K562 (cell line): ENCODE measurements around the gene OST4. TPM values are rescaled to one million over a fixed set of nuclear protein-coding genes. Genes with fewer than 3 reads are reported as not detected.

Experiments used
- AFF4 ChIP-seq: sonication (generic); formaldehyde crosslinking; IDR thresholded peaks from 2 replicates; pipeline ENCODE4 v1.8.0; 2023; ENCODE audit warnings: mild to moderate bottlenecking, missing genetic modification reagents
- DMBX1 ChIP-seq: fragments of 250-450 bp; sonication (Bioruptor Pico); IDR thresholded peaks from 2 replicates; pipeline ENCODE4 v1.8.0; 2022; ENCODE audit warnings: inconsistent platforms, mild to moderate bottlenecking, moderate library complexity, borderline replicate concordance
- E2F1 ChIP-seq: sonication (generic); formaldehyde crosslinking; IDR thresholded peaks from 2 replicates; pipeline ENCODE4 v1.8.1; 2023; ENCODE audit warnings: mild to moderate bottlenecking, missing genetic modification reagents, moderate library complexity
- FOXO4 ChIP-seq: fragments of 450-650 bp; formaldehyde crosslinking; IDR thresholded peaks from 2 replicates; pipeline ENCODE4 v1.4.0; 2020; ENCODE audit warnings: mild to moderate bottlenecking, moderate library complexity
- ILF3 ChIP-seq: fragments of 450-650 bp; IDR thresholded peaks from 2 replicates; pipeline ENCODE4 v1.6.1; 2018; ENCODE audit warnings: antibody characterized with exemption, mild to moderate bottlenecking, moderate library complexity, borderline replicate concordance
- KDM2B ChIP-seq: fragments of 250-450 bp; sonication (Bioruptor Pico); IDR thresholded peaks from 2 replicates; pipeline ENCODE4 v1.8.0; 2021; ENCODE audit warnings: mild to moderate bottlenecking, moderate library complexity
- MCM2 ChIP-seq: fragments of 450-650 bp; IDR thresholded peaks from 2 replicates; pipeline ENCODE4 v1.6.1; 2017; ENCODE audit warnings: low read depth, mild to moderate bottlenecking
- NFE2L1 ChIP-seq: fragments of 450-650 bp; IDR thresholded peaks from 2 replicates; pipeline ENCODE4 v1.6.1; 2016; ENCODE audit warnings: missing genetic modification characterization, low read depth, mild to moderate bottlenecking, missing compliant biosample characterization, moderate library complexity, borderline replicate concordance
- NR2C2 ChIP-seq, 2 experiments: fragments of 200-800 bp in 1 of 2; sonication (Bioruptor generic) in 1 of 2; sonication (generic) in 1 of 2; formaldehyde crosslinking in 1 of 2; IDR thresholded peaks; 2 replicates each; pipeline versions ENCODE4 v1.6.1 to v1.8.0; 2016 to 2022; ENCODE audit warnings: mild to moderate bottlenecking in 1 of 2, missing compliant biosample characterization in 1 of 2, missing genetic modification characterization in 1 of 2, missing genetic modification reagents in 1 of 2
- PRMT5 ChIP-seq: sonication (generic); formaldehyde crosslinking; IDR thresholded peaks from 2 replicates; pipeline ENCODE4 v1.5.0; 2020; ENCODE audit warnings: missing genetic modification reagents
- TRIM28 ChIP-seq: fragments of 450-650 bp; IDR thresholded peaks from 2 replicates; pipeline ENCODE4 v1.6.1; 2017
- ZFP30 ChIP-seq: fragments of 250-450 bp; sonication (Bioruptor Pico); IDR thresholded peaks from 2 replicates; pipeline ENCODE4 v1.8.0; 2022; ENCODE audit warnings: moderate library complexity, mild to moderate bottlenecking, inconsistent platforms, borderline replicate concordance
- ZNF316 ChIP-seq: fragments of 450-650 bp; IDR thresholded peaks from 2 replicates; pipeline ENCODE4 v1.6.1; 2016
- ZNF592 ChIP-seq: fragments of 450-650 bp; IDR thresholded peaks from 2 replicates; pipeline ENCODE4 v1.6.1; 2017; ENCODE audit warnings: antibody characterized with exemption, mild to moderate bottlenecking
- polyA plus RNA-seq, 8 experiments: library from polyadenylated mRNA; depleted of rRNA in 4 of 8; stranded (reverse) in 5 of 8; unstranded in 3 of 8; fragments of >200 nt; fragmentation: Nextera tagmentation in 2 of 8; fragmentation: Illumina TruSeq in 1 of 8; extraction: Ambion mirVana in 2 of 8; extraction: Trizol in 1 of 8; gene quantifications; 2 replicates each; pipeline versions ENCODE4 v1.2.1 to v1.2.3, GENCODE V29; 2011 to 2014; ENCODE audit warnings: inconsistent platforms in 1 of 8, missing spikeins in 1 of 8
- total RNA-seq, 7 experiments: library from RNA; depleted of rRNA in 6 of 7; stranded (reverse); fragments of >200 nt in 6 of 7; fragmentation: Illumina TruSeq in 2 of 7; extraction: Trizol in 2 of 7; gene quantifications; 2 replicates each; pipeline versions ENCODE4 v1.2.1 to v1.2.3, GENCODE V29; 2011 to 2021; ENCODE audit warnings: low replicate concordance in 1 of 7

The OST4 gene
- total and polyA plus RNA-seq, 9 of the 15 experiments (the other 6 are each of a cell fraction or from before 2014, with no cell fraction given): 186 to 1,155 (median 355) TPM

- TF ChIP-seq AFF4 (no peak), ZFP30 (CRISPR knock-in tag) (no peak), E2F1 (0 out of 2 replicates have a peak, but pooled peaks have one; percentile 46), NFE2L1 (tag) (no peak), MCM2 (no peak), ZNF316 (peak; percentile 53; the same call in 1 of the 2 replicates), KDM2B (CRISPR knock-in tag) (no peak), ILF3 (no peak), TRIM28 (no peak), NR2C2 (CRISPR knock-in tag; IDR thresholded peaks at IDR 0.05) (no peak), NR2C2 (tag; IDR thresholded peaks at IDR 0.05) (no peak), DMBX1 (CRISPR knock-in tag) (no peak), ZNF592 (peak; percentile 74; the same call in 1 of the 2 replicates), PRMT5 (CRISPR knock-in tag) (no peak), FOXO4 (no peak)
These were observed 4.9 kb upstream of the OST4 start (continued) for GRCh38 chr2:27076323-27076722.
